Measurements from ENCODE around the gene SMOC1.

SMOC1 gene

GRCh38 chr14:69945912-69946311 lies 66.7 kb downstream of the SMOC1 start:
- no peak for FAIRE-seq

DNA sequence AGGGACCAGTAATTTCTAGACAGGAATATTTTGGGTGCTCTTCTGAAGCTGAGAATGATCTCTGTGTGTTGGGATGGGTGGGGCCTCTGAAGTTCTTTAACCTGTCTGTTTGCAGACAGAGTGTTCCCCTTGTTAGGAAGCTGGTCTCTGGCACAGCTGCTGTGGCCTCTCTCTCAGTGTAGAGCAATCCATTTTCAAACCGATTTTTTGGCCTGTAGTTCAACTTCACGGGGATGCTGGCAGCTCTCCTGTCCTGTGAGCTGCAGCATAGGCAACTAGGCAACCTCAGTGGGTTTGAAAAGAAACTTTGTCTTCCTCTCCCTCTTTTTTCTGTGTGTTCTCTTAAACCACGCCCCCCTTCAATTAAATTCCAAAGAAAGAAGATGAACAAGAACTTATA lies 69.1 kb downstream of the SMOC1 start:
- FAIRE-seq: no peak

GRCh38 chr14:69951263-69951662 lies 72.0 kb downstream of the SMOC1 start:
- no peak for FAIRE-seq

DNA sequence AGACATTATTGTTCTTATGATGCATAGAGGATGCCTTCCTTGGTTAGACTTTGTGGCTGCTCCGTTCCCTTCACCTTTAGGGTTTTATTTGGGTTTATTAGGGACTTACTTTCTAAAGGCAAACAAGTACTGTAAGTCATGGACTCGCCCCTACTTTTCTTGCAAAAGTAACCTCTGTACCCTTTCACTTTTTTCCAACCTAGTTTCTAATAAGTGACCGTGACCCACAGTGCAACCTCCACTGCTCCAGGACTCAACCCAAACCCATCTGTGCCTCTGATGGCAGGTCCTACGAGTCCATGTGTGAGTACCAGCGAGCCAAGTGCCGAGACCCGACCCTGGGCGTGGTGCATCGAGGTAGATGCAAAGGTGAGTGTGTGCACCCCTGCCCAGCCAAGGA lies 72.7 kb downstream of the SMOC1 start:
- FAIRE-seq: no peak

DNA sequence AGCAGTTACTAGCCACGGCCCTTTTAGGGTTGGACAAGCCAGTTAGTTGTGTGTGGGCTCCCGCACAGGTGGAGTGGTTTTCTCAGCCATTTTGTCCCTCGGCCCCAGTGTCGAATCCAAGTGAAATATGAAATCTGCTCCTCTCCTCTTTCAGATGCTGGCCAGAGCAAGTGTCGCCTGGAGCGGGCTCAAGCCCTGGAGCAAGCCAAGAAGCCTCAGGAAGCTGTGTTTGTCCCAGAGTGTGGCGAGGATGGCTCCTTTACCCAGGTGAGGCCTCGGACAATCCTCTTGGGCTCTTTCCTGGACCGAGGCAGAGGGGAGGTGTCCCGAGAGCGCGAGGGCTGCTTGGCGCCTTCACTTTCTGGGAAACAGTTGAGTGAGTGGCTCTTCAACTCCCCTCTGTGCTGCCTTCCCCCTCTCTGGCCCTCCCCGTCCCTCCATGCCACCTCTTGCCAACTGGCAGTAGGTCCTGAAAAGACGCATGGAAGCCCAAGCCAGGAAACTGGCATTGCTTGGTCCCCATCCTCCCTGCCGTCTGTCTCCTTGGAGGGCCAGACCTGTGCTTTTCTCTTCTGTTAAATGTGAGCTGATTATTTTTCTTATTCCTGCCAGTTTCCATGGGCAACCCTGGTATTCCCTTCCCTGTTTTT lies 74.2 kb downstream of the SMOC1 start:
- no peak for FAIRE-seq

DNA sequence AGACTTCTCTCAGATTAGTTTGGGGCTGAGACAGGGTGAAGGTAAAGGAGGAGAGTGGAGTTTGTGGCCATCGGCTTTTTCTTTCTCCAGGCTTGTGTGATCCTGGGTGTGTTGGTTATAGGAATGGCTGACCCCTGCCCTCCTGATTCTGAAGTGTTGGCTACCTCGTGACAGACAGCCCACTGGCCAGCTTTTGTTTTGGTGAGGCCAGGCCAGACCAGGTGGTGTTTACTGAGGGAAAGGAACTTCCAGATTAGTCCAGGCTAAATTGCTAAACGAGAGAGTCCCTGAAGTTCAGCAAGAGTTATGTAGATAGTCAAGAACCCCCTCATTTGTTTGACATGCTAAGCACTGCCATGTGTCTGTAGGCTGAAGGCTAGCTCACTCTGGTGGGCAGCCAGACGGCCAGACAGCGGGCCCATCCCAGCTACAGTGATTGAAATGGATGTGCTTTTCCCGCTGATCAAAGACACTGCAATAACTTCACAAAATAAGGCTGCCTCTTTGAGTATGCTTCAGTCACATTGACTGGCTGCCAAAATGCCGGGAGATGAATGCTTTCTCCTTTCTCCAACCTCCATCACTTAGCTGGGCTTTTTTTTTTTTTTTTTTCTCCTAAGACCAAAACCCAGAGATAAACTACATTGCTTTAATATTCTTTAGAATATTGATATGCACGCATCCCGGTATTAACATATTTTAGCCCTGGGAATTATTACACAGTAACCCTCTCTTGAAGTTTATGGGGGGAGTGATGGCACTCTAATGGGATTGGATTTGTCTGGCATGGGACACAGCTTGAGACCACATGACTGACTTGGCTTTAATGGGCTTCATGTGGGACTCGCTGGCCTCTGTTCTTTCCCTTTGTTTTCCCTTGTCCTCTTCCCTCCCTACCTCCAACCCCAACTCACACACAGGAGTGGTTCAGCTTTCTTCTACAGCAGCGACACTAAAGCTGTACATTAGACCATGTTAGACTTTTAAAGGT lies 76.9 kb downstream of the SMOC1 start:
- FAIRE-seq: no peak

DNA sequence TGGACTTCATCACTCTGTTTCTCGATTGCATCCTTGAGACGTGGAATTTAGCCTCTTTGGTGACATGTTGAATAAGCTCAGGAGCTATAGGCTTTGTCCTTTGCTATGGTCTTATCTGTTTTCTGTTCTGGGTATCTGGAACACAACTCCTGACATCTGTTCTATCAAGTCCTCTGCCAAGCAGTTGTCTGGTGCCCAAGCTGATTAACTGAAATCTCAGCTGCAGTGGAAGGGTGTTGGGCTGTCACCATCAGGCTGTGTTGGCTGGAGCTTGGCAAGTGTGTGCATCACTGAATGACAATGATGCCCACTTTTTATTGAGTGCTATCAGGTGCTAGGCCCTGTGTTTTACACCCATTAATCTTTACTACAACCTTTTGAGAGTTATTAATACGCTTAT lies 77.8 kb downstream of the SMOC1 start:
- no peak for FAIRE-seq

GRCh38 chr14:69957986-69958385 lies 78.8 kb downstream of the SMOC1 start:
- FAIRE-seq: no peak

- FAIRE-seq: no peak
These were observed 79.9 kb downstream of the SMOC1 start for GRCh38 chr14:69959136-69959535.

- no peak for FAIRE-seq
These were observed 81.1 kb downstream of the SMOC1 start for GRCh38 chr14:69960296-69960695.

GRCh38 chr14:69963966-69964365 lies 84.8 kb downstream of the SMOC1 start:
- FAIRE-seq: no peak

- FAIRE-seq: no peak
These were observed 85.6 kb downstream of the SMOC1 start for GRCh38 chr14:69964841-69965240.

- FAIRE-seq: no peak
These were observed 88.9 kb downstream of the SMOC1 start for GRCh38 chr14:69968132-69968531.

GRCh38 chr14:69968681-69969080 lies 89.5 kb downstream of the SMOC1 start:
- FAIRE-seq: no peak

DNA sequence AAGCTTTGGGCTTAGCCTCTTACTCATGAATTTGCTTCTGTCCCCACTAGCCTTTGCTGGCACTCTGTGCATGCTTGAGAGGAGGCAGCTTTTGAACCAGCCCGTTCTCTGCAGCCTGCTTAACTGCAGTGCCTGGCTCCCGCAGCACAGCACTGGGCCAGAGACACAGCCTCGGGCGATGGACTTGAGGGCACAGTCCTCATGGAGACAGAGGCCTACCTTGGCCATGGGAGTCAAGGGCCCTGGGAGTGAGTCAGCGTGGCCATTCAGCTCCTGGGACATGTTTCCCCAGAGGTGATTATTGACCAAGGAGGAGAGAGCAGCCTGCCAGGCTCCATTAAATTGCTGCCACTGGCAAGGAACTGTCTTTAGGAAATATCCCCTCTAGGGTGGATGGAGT lies 93.5 kb downstream of the SMOC1 start:
- no peak for FAIRE-seq

- no peak for FAIRE-seq
These were observed 94.6 kb downstream of the SMOC1 start for GRCh38 chr14:69973846-69974245.

- FAIRE-seq: no peak
These were observed 100.7 kb downstream of the SMOC1 start for GRCh38 chr14:69979882-69980281.

DNA sequence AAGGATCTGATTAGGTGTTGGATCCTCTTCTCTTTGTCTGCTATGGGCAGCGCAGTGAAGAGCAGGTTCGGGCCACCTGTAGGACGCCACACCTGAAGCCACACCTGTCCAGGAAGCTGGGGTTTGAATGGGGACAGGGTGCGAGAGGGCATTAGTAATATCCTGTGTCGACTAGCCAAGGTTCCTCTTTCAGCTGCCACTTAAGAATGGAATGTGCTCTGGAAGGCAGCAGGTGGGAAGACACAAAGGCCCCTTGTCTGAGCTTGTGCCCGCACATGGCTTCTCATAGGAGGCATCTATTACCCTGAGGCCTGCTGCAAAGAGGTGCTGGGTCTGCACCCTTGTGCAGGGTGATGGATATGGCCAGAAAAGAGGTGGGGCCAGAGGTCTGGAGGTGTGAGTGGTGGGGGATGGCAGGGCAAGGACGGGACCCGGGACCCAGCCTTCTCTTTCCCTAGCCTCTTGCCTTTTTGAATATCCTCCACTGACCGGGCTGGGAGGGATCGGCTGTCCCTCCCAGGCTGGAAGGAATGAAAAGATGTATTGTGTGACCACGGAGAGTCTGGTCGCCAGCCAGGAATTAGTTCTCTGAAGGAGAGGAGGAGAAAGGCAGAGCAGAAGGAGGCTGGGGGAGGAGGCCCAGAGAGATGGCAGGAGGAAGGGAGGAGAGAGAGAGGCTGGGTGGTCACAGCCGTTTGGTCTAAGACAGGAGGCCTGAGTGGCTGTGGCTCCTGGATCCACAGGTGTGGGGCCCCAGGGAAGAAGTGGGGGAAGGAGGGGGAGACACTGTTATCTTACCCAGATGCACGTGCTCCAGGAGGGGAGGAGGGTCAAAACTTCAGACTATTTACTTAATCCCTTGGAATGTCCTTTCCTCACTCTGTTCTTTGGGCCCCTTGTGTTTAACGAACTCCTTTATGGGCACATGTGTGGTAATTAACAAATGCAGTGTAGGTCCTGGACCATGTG lies 101.5 kb downstream of the SMOC1 start:
- FAIRE-seq: no peak

DNA sequence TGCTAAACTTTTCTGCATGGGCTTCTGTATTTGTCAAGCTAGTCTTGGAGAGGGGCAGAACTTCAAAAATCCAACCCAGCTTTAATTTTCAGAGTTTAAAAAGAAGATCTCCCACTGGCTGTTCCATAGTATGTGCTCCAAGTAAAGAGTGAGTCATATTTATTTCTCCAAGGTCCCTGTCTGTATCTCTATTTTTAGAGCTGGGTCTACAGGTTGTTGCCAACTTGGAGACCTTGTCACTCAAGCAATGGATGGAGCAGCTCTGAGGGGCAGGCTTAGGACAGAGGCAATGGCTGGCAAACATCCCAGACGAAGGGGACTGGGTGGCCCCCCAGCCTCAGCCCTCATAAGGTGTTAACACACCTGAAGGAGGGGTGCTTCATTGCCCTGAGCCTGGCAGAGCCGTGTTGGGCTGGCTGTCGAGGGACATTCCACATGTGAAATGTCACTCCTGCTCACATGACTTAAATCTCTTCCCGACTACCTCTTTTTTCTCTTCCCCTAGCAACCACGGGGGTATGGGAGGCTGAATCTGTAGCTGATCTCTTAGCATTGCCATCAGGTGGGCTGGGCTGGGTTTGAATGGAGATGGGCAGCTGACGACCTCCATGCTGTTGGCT lies 103.1 kb downstream of the SMOC1 start:
- no peak for FAIRE-seq

DNA sequence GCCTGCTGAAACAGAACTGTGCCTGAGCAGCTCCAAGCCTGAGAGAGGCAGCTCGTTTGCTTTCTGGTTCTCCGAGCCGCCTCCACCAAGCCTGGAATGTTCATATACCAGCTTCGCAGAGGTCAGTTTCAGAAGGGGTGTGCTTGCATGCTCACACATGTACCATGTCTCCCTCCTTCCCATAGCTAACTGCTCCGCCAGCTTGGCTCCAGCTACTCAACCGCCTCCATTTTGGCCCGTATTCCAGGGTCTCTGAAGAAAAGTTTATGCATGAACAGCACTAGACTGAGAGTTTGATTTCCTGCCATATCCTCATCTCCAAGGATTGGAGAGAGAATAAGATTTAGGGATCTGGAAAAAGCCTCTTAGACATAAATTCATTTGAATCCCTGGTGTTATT lies 103.7 kb downstream of the SMOC1 start:
- FAIRE-seq: no peak

- no peak for FAIRE-seq
These were observed 104.1 kb downstream of the SMOC1 start for GRCh38 chr14:69983317-69983716.

- no peak for FAIRE-seq
These were observed 106.2 kb downstream of the SMOC1 start for GRCh38 chr14:69985463-69985862.

- no peak for FAIRE-seq
These were observed 107.1 kb downstream of the SMOC1 start for GRCh38 chr14:69986336-69986735.

Measured in TTC549 (cell line).